Measurements from ENCODE around the gene STT3A.
A peak's percentile ranks its signal among the peaks of the same experiment; 100 is the strongest.
"Not testable (repeated sequence)": the region's sequence is repeated elsewhere in the genome, so short reads cannot be mapped to it uniquely, and the experiment has no call there.

STT3A gene

DNA sequence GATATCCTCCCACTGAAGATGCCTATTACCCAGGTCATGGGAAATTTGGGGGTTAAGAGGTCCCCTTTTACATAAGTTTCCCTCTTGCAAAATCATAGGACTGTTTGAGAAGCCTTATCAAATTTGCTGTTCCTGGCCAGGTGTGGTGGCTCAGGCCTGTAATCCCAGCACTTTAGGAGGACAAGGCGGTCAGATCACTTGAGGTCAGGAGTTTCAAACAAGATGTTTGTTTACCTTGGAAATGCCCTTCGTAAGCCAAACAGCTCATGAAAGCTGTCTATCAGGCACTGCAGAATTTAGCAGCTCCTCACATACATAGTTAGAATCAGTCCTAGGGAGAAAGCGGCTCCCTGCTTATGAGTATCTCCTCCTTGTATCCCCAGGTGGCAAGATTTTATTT is 28.3 kb upstream of the STT3A start:
- Histone ChIP-seq H3K36me3 (no peaks in the 10 kb centered on the region), H3K4me3 (no peak overlapping the region), H3K9me3 (replicated peaks in 1 of 11) (peaks cover 0 to 16% (median 13%) of the 10 kb centered on the region in 11 experiments; a peak in 17 of 22 replicates), H3K27me3 (no peaks in the 10 kb centered on the region), H4K20me1 (no peaks in the 10 kb centered on the region), H3K4me2 (no peak overlapping the region), H3K4me1 (peaks cover 0 to 18% (median 5%) of the 10 kb centered on the region in 10 experiments; a peak in 6 of 20 replicates), H3K27ac (no peak overlapping the region), H3K9ac (no peak overlapping the region)
- no peak for TF ChIP-seq Cebpa-rat (IDR thresholded peaks at IDR 0.05)

DNA sequence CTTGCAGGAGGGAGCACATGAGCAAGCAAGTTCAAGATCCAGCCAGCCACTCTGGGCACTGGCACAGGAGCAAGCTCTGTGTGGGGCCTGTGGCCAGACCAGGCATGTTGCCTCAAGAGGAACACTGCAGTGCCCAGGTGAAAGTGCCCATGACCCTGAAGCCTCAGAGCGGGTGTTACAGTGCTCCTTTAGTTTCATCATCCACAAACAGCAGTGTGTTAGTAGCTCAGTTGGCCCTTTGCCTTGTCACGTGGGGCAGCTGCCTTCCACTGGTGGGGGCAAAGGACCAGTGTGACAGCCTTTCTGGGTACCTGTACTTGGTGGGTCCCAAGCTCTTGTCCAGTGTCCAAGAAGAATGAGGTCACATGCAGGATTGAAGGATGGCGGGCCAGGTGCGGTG is 26.4 kb upstream of the STT3A start:
- Histone ChIP-seq H3K4me3 (no peak overlapping the region), H3K4me2 (no peak overlapping the region), H3K9me3 (replicated peaks in 1 of 11) (peaks cover 0 to 16% (median 13%) of the 10 kb centered on the region in 11 experiments; a peak in 17 of 22 replicates), H3K4me1 (peaks cover 12 to 32% (median 17%) of the 10 kb centered on the region in 10 experiments), H4K20me1 (no peaks in the 10 kb centered on the region; a peak in 2 of 22 replicates), H3K36me3 (peaks cover 0 to 3% (median 0%) of the 10 kb centered on the region in 11 experiments; a peak in 3 of 22 replicates), H3K27ac (no peak overlapping the region), H3K9ac (no peak overlapping the region), H3K27me3 (no peaks in the 10 kb centered on the region)
- no peak for TF ChIP-seq Cebpa-rat (IDR thresholded peaks at IDR 0.05)

DNA sequence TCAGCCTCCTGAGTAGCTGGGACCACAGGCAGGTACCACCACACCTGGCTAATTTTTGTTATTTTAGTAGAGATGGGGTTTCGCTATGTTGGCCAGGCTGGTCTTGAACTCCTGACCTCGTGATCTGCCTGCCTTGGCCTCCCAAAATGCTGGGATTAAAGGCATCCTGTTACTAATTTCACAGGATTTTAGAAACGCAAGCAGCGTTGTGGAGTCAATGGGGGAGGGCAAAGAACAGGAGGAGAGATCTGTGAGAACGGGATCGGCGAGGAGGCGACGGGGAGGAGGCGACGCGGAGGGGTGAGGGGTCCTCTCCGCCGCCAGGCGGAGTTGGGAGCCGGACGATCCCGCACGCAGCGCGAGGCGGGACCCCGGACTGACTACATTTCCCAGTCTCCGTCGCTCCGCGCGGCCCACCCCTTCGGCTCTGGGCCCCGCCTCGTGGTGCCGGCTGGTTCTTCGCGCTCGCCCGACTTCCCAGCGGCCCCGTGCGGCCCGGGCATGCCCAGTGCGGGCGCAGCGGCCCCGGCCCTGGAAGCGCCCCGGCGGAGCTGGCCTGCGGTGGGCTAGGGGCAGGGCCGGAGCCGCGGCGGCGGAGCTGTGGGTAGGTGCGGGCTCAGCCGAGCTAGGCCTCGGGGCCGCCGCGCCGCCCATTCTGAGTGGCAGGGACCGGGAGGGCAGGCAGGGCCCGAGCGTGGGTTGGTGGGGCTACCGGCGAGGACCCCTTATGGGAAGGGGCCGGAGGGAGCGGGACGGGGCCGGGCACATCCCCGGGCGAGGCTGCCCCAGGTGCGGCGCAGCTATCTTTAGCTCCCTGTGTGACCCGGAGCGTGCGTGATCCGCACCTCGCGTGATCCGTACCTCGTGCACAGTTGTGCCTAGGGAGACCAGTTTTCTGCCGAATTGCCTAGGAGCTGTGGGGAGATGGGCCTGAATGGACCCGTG is 23.4 kb upstream of the STT3A start, which contains the start of gene EI24:
EI24 (plus strand) TSS at position 508 of the 945 bp plus-strand sequence. CDS start 3,051 bp downstream, outside the sequence.
- Histone ChIP-seq H3K9ac (peak within 1 kb of the TSS; percentile 96 to 99 (median 98)), H3K36me3 (peaks cover 23 to 32% (median 25%) of the 10 kb centered on the region in 11 experiments), H3K4me2 (peak within 1 kb of the TSS; percentile 79 to 98 (median 91)), H4K20me1 (peaks cover 0 to 7% (median 0%) of the 10 kb centered on the region in 11 experiments; a peak in 2 of 22 replicates), H3K9me3 (replicated peaks in 1 of 11) (peaks cover 0 to 16% (median 13%) of the 10 kb centered on the region in 11 experiments; a peak in 17 of 22 replicates), H3K4me1 (peaks cover 14 to 50% (median 17%) of the 10 kb centered on the region in 10 experiments), H3K4me3 (peak within 1 kb of the TSS; percentile 77 to 98 (median 91)), H3K27me3 (no peaks in the 10 kb centered on the region), H3K27ac (peak within 1 kb of the TSS; percentile 94 to 99 (median 98))
- TF ChIP-seq Cebpa-rat (IDR thresholded peaks at IDR 0.05): no peak

DNA sequence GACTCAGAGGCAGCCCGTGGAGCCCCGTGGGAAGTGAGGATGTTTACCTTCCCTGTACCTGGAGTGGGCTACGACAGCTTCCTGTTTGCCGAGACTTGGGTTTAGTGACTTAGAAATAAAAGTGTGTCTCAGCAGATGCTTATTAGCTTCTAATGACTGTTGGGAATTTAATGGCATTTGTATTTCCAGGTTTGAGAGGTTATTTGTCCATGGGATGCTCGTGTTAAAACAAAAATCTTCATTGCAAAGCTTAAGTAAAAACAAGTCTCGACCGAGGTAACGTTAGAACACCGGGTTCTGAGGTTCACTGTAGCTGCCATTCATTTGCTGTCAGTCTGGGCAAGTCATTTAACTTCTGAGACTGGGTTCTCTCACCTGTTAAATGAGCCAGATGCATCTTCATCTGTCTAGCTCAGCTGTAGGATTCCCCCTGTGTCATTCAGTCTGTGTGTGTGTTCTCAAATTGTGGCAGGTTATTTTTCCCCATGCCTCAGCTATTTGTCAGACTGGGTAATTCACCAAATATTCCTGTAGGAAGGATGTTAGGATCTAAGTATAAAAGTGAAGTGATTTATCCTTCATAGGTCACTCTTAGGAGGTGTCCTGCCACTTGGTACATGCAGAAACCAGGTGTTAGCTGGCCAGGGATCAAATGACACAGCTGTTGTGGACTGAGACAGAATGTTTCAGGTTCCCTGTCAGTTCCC is 22.6 kb upstream of the STT3A start:
- no peaks in the 10 kb centered on the region for H3K27me3 ChIP-seq
- peaks cover 0 to 7% (median 0%) of the 10 kb centered on the region in 11 experiments; a peak in 2 of 22 replicates for H4K20me1 ChIP-seq
- H3K27ac ChIP-seq: peak overlapping the region; percentile 94 to 99 (median 98)
- H3K36me3 ChIP-seq: peaks cover 32 to 40% (median 33%) of the 10 kb centered on the region in 11 experiments
- H3K9me3 ChIP-seq (replicated peaks in 1 of 11): peaks cover 0 to 16% (median 13%) of the 10 kb centered on the region in 11 experiments; a peak in 17 of 22 replicates
- H3K4me1 ChIP-seq: peaks cover 14 to 50% (median 17%) of the 10 kb centered on the region in 10 experiments
- TF ChIP-seq Cebpa-rat (IDR thresholded peaks at IDR 0.05): no peak
- peak overlapping the region; percentile 79 to 98 (median 91) for H3K4me2 ChIP-seq
- H3K9ac ChIP-seq: peak overlapping the region; percentile 96 to 99 (median 98)
- peak overlapping the region; percentile 77 to 98 (median 91) for H3K4me3 ChIP-seq

DNA sequence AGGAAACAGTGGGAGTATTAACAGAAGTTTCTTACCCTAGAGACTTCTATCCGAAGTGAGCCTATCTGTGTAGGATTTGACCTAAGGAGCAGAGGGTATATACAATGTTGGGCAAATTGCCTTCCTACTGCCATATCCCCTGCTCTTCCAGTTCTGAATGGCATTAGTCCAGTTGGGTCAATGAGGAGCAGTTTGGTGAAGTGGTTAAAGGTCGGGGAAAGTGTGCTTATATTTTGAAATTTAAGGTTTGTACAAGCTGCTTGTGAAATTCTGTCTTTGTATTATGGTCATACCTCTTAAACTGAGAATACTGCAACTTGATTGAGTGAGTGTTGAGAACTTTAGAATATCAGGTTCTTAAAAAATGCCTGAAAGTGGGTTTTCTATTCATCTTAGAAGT is 21.7 kb upstream of the STT3A start:
- peaks cover 14 to 50% (median 17%) of the 10 kb centered on the region in 10 experiments for H3K4me1 ChIP-seq
- H3K27me3 ChIP-seq: no peaks in the 10 kb centered on the region
- peak overlapping the region; percentile 79 to 98 (median 91) for H3K4me2 ChIP-seq
- H4K20me1 ChIP-seq: peaks cover 0 to 7% (median 0%) of the 10 kb centered on the region in 11 experiments; a peak in 2 of 22 replicates
- peaks cover 0 to 15% (median 12%) of the 10 kb centered on the region in 11 experiments; a peak in 17 of 22 replicates for H3K9me3 ChIP-seq (replicated peaks in 1 of 11)
- peak overlapping the region in 1 of 11 experiments; percentile 99; a peak in 1 of 22 replicates for H3K27ac ChIP-seq
- TF ChIP-seq Cebpa-rat (IDR thresholded peaks at IDR 0.05): no peak
- peaks cover 40 to 49% (median 42%) of the 10 kb centered on the region in 11 experiments for H3K36me3 ChIP-seq
- peak overlapping the region in 9 of 10 experiments; percentile 77 to 96 (median 91); a peak in 11 of 20 replicates for H3K4me3 ChIP-seq
- peak overlapping the region in 9 of 11 experiments; percentile 96 to 99 (median 98); a peak in 14 of 22 replicates for H3K9ac ChIP-seq

DNA sequence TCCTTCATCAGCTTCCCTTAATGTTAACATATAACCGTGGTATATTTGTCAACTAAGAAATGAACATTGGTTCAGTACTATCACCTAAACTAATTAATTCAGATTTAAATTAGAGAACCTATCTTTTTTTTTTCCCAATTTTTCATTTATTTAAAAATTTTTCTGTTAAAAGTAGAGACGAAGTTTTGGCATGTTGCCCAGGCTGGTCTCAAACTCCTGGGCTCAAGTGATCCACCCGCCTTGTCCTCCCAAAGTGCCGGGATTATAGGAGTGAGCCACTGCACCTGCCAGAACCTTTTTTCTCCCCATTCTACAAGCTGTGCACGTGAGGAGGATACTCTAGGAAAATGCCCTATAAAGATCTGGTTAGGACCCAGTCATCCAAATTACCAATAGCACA is 19.7 kb upstream of the STT3A start:
- no peak overlapping the region for H3K4me3 ChIP-seq
- peaks cover 60 to 69% (median 62%) of the 10 kb centered on the region in 11 experiments for H3K36me3 ChIP-seq
- TF ChIP-seq Cebpa-rat (IDR thresholded peaks at IDR 0.05): no peak
- peaks cover 14 to 42% (median 17%) of the 10 kb centered on the region in 10 experiments for H3K4me1 ChIP-seq
- H3K4me2 ChIP-seq: no peak overlapping the region
- no peak overlapping the region for H3K9ac ChIP-seq
- peaks cover 0 to 7% (median 0%) of the 10 kb centered on the region in 11 experiments; a peak in 2 of 22 replicates for H4K20me1 ChIP-seq
- H3K27me3 ChIP-seq: no peaks in the 10 kb centered on the region
- H3K9me3 ChIP-seq (replicated peaks in 1 of 11): no peaks in the 10 kb centered on the region
- H3K27ac ChIP-seq: no peak overlapping the region

DNA sequence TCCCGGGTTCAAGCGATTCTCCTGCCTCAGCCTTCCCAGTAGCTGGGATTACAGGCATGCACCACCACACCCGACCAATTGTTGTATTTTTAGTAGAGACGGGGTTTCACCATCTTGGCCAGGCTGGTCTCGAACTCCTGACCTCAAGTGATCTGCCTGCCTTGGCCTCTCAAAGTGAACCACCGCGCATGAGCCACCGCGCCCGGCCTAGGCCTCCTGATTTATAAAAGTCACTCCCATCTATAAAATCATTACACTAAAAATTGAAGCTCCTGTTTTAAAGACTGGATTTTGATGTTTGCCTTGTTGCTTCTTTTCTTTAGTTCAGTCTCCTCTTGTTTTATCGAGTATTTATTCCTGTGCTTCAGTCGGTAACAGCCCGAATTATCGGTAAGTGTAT is 15.5 kb upstream of the STT3A start:
- H4K20me1 ChIP-seq; H3K4me2 ChIP-seq; H3K27me3 ChIP-seq; H3K9me3 ChIP-seq (replicated peaks in 1 of 11); H3K4me3 ChIP-seq; H3K27ac ChIP-seq; H3K9ac ChIP-seq: not testable (repeated sequence)
- H3K4me1 ChIP-seq: peaks cover 0 to 11% (median 0%) of the 10 kb centered on the region in 10 experiments; a peak in 4 of 20 replicates
- H3K36me3 ChIP-seq: peaks cover 99 to 100% (median 100%) of the 10 kb centered on the region in 11 experiments

DNA sequence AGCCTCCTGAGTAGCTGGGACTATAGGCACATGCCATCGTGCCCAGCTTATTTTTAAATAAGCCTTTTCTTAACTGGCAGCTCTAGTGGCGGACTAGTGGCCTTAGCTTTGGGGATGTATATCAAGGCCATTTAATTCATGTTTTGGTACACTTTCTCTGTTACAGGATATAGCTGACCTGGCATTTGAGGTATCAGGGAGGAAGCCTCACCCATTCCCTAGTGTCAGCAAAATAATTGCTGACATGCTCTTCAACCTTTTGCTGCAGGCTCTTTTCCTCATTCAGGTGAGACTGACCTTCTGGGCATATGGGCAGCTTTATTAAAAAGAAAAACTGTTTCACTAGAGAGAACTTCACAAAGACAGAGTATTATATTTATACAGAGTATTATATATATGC is 13.9 kb upstream of the STT3A start:
- H3K9ac ChIP-seq: no peak overlapping the region
- no peak overlapping the region for H3K27ac ChIP-seq
- no peak overlapping the region for H3K4me3 ChIP-seq
- peaks cover 99 to 100% (median 100%) of the 10 kb centered on the region in 11 experiments for H3K36me3 ChIP-seq
- no peak for TF ChIP-seq Cebpa-rat (IDR thresholded peaks at IDR 0.05)
- H3K9me3 ChIP-seq (replicated peaks in 1 of 11): no peaks in the 10 kb centered on the region
- H3K4me1 ChIP-seq: no peaks in the 10 kb centered on the region
- H3K27me3 ChIP-seq: no peaks in the 10 kb centered on the region
- peaks cover 0 to 16% (median 0%) of the 10 kb centered on the region in 11 experiments; a peak in 3 of 22 replicates for H4K20me1 ChIP-seq
- no peak overlapping the region for H3K4me2 ChIP-seq

All from BLaER1 treated with 17β-estradiol and CSF1 and Interleukin-3, amounts not matched to agents 10 nM and 100 nM (cell line).